GM20431 (cell line): ENCODE data around the gene LPO.

Experiments used
- in situ Hi-C: fragments of 300-500 bp; cut with MseI, MboI; formaldehyde crosslinking; loops from one replicate; pipeline ENCODE4 v1.15.0; 2020; ENCODE audit warnings: low sequenced_read_pairs; ENCODE audit not compliant: unreplicated experiment

Gene LPO

DNA sequence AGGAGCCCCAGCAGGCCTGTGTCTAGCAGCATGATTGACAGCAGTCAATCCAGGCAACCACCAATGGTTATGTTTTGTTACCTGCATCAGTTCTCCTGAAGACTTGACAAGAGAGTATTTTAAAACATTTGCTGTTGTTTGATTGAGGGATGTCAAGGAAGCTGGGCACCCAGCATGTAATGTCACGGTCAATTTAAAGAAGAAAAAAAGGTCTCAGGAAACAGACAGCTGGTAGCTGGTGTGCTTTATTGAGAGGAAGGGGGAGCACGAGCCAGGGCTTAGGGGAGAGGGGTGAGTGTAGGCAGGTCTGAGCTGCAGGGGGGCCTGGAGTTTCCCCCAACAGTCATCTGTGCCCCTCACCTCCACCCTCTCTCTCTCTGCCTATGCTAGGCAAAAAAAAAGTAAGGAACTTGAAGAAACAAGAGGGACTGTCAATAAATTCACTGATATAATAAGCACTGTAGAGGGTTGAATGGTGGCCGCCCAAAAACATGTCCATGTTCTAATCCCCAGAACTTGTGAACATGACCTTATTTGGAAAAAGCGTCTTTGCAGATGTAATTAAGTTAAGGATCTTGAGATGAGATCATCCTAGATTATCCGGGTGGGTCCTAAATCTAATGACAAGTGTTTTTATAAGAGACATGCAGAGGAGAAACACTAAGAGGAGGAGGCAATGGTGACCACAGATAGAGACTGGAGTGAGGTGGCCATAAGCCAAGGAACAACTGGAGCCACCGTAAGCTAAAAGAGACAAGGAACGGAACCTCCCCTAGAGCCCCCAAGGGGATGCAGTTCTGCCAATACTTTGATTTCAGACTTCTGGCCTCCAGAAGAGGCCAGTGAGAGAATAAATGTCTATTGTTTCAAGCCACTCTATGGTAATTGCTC lies 75.7 kb downstream of the LPO start:
- in situ Hi-C loops, result loop anchor here (10.0 kb wide), 1 partner anchor 131 kb away; no protein-coding TSS in a partner anchor

DNA sequence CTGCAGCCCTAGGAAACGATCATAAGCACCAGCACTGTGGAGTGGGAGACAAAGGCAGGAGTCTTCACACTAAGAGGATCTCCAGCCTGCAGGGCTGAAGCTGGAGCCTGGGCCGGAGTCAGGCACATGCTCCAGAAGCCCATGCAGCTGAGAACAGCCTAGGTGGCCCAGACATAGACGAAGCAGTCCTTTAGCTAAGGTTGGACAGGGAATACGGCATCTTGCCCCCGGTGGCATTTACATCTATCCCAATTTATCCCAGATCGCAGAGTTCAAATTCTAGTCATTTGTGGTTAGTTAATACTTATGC lies 76.3 kb downstream of the LPO start:
- in situ Hi-C loops, result loop anchor here (10.0 kb wide), 1 partner anchor 130 kb away; no protein-coding TSS in a partner anchor

DNA sequence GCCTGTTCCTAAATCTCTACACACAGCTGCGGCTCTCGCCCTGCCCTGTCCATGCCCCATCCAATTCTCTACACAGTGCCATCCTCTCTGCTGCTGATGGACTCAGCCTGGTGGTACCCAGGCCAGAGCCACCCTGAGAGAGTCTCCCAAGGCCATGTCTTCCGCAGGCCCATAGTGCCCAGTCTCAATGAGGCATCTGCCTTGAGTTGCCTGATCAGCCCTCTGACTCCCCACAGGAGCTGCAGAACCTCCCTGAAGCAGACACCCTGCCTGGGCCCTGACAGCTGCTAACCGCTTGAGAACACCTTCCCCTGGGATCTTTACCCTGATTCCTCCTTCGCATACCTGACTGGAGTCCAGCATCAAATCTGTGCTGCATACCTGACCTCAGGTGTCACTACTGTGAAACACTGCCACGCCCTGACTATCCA lies 76.9 kb downstream of the LPO start:
- in situ Hi-C loops, result loop anchor here (10.0 kb wide), 1 partner anchor 130 kb away; no protein-coding TSS in a partner anchor

DNA sequence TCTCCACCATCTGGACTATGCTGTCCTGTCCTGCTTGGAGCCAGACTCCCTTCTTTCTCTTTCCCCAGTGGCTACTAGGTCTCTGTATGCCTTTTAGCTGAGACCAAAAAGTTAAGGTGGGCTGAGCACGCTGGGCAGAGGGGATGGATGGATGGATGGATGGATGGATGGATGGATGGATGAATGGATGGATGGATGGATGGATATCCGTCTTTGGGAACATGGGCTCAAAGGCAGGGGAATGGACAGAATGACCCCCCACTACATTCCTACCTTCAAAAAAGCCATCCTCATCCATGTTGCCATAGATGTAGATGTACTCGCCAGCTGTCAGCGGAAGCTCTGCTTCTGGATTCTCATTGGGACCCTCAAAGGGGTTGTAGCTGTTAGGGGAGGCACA lies 77.4 kb downstream of the LPO start:
- in situ Hi-C loops, result loop anchor here (10.0 kb wide), 1 partner anchor 129 kb away; no protein-coding TSS in a partner anchor

DNA sequence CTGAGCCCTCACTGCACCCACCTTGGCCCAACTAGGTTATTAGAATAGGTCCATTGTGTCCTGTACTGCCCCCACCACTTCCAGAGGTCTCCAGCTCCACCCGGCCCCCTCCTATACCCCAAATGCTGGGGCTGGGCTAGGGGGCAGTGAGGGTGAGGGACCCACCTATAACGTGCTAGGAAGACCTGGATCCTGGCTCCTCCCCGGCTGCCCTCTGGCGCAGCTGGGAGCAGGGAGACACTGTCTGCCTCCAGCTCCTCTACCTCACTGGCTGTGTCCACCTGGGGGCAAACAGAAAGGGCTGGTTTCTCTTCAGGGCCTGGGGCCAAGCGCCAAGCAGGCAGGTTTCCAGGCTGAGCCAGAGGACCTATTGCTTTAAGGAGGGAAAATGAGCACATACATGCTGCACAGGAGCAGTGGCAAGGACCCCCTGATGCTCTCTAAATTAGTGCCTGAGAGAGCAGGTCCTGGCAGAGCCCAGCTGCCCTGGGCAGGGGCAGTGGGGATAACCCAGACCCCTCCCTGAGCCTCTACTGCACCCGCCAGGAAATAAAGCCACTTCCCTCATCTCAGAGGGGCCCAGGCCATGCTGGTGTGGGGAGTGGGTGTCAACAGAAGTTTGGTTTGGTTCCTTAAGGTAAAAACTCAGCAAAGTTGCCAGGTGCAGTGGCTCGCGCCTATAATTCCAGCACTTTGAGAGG lies 78.0 kb downstream of the LPO start:
- in situ Hi-C loops, result loop anchor here (10.0 kb wide), 1 partner anchor 128 kb away; no protein-coding TSS in a partner anchor

DNA sequence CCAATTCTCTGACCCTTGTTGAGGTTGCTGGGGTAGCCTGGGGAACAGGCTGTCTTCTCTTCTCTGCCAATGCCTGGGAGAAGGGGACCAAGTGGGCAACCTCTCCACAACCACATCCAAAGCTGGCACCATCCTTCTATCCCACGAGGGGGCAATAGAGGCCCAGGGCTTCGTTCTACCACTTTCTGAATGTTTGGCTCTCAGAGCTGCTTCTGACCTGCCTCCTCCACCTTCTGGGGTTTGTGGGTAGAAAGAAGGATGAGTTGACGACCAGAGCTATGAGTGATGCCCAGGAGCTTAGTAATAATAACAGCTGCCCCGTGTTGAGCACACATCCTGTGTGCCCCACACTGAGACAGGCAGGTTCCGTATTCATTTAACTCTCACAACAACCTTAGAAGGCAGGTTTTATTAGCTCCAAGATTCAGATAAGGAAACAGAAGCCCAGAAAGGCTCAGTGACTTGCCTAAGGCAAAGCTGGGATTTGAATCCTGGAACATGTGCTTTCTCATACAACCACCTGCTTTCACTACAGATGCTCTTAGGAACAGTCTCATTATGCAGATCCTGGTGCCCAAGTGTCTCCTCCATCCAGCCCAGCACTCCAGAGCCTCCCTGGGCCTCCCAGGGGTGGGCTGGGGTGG lies 79.2 kb downstream of the LPO start:
- in situ Hi-C loops, result loop anchor here (10.0 kb wide), 1 partner anchor 127 kb away; no protein-coding TSS in a partner anchor

DNA sequence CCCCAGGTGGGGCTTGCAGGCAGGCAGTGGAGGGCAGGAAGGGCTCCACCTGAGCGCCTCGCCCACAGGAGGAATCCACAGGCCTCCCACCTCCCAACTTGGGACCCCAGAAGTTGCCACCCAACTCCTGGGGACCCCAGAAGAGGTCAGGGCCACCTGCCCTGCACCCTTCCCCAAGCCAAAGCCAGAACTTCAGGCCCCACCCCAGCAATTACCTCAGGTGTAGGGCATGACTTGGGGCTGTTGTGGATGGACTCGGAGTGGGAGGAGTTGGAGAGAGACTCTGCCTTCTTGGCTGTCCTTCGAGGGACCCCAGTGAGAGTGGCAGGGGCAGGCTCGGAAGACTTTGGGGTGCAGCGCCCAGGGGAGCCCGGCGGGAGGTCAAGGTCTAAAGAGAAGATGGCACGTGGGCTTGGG lies 79.7 kb downstream of the LPO start:
- in situ Hi-C loops, result loop anchor here (10.0 kb wide), 1 partner anchor 127 kb away; no protein-coding TSS in a partner anchor
